HG02970 (cell line): Measurements from ENCODE around the gene ORAI1.

ENCODE experiments used
- ATAC-seq: cut with Tn5 transposase; IDR thresholded peaks from one replicate; pipeline ENCODE4 v1.9.1; 2021; ENCODE audit warnings: mild to moderate bottlenecking, moderate library complexity, moderate number of reproducible peaks; ENCODE audit not compliant: unreplicated experiment, low FRiP score

Gene ORAI1

DNA sequence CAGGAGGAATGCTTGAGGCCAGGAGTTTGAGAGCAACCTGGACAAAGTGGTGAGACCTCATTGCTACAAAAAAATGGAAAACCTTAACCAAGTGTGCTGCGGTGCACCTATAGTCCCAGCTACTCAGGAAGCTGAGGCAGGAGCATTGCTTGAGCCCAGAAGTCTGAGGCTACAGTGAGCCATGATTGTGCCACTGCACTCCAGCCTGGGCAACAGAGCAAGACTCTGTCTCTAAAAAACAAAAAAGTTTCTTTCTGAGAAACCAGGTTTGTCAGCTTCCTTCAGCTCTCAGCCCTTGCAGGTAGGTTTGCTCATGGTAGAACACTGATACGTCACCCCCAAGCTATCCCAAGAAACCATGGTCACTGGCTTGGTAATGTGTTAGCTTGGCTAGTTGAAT is 63.1 kb downstream of the ORAI1 start:
- no peak for ATAC-seq
